ENCODE measurements around the gene MSI2. TPM values are rescaled to one million over a fixed set of nuclear protein-coding genes. Genes with fewer than 3 reads are reported as not detected.

MSI2 gene
- total and polyA plus RNA-seq, 2 donors (not counting 1 experiment from before 2014, with no cell fraction given): 16.1 to 196 TPM

- Mint-ChIP-seq H3K4me1 (peaks cover 32% of the 10 kb centered on the region), H3K27me3 (no peaks in the 10 kb centered on the region), H3K9me3 (ENCODE audit: insufficient read depth) (no peaks in the 10 kb centered on the region), H3K27ac (no peak overlapping the region), H3K4me3 (no peak overlapping the region)
- Histone ChIP-seq H3K79me2 (ENCODE audit: control insufficient read depth, insufficient read depth, low read length) (peaks cover 76% of the 10 kb centered on the region), H3K27me3 (replicated peaks in 1 of 4; ENCODE audit: control extremely low read depth in 1 of 4, control insufficient read depth in 3 of 4, insufficient read depth in 4 of 4, low read length in 3 of 4) (no peaks in the 10 kb centered on the region), H3K9ac (ENCODE audit: low read length) (no peak overlapping the region), H3K4me3 (ENCODE audit: control extremely low read depth in 1 of 5, extremely low read depth in 1 of 5, insufficient read depth in 1 of 5, low read depth in 2 of 5, low read length in 4 of 5) (no peak overlapping the region), H3K4me2 (replicated peaks; ENCODE audit: low read depth, low read length, poor library complexity, severe bottlenecking) (no peak overlapping the region), H3K36me3 (replicated peaks in 1 of 2; ENCODE audit: control extremely low read depth in 1 of 2, control insufficient read depth in 1 of 2, extremely low read depth in 1 of 2, insufficient read depth in 2 of 2, low read length in 1 of 2) (peaks cover 2 to 21% of the 10 kb centered on the region in 2 experiments), H3K4me1 (ENCODE audit: control insufficient read depth in 2 of 2, insufficient read depth in 2 of 2, low read length in 2 of 2) (peaks cover 16 to 22% of the 10 kb centered on the region in 2 donors), H3K9me3 (ENCODE audit: control extremely low read depth in 1 of 3, control insufficient read depth in 2 of 3, insufficient read depth in 1 of 3, low read length in 2 of 3) (no peaks in the 10 kb centered on the region), H3K27ac (ENCODE audit: low read length in 2 of 2) (no peak overlapping the region), H2AFZ (ENCODE audit: insufficient read depth, low read depth, low read length, poor library complexity, severe bottlenecking) (no peak overlapping the region), H4K20me1 (ENCODE audit: control insufficient read depth, insufficient read depth, low read length, poor library complexity, severe bottlenecking) (peaks cover 12% of the 10 kb centered on the region)
- no peak for DNase-seq
- intact Hi-C loops (cut with micrococcal nuclease): no loop called here
- ChIA-PET POLR2A (no interaction called here), CTCF (interaction anchor here (0.7 to 2.3 kb wide), 3 partner anchors 24 to 265 kb away, joined by 3 to 7 read pairs (median 4); no protein-coding TSS in a partner anchor)
- WGBS (ENCODE audit: insufficient coverage): 60% methylated on average over 21 of the region's 25 CpGs
- TF ChIP-seq CTCF (IDR thresholded peaks at IDR 0.05) (no peak), EZH2 (IDR thresholded peaks at IDR 0.05; ENCODE audit: borderline replicate concordance, insufficient read depth, low read depth, low read length, poor library complexity, severe bottlenecking) (no peak)
- no peak for ATAC-seq (ENCODE audit: low read depth)
Observed at GRCh38 chr17:57406131-57406980, 150.0 kb downstream of the MSI2 start.

- intact Hi-C loops (cut with micrococcal nuclease): no loop called here
- no peak overlapping the region for H3K27ac ChIP-seq (ENCODE audit: low read length in 2 of 2)
- DNase-seq (no peak), ATAC-seq (ENCODE audit: low read depth) (no peak)
- H3K4me1 ChIP-seq (ENCODE audit: control insufficient read depth in 2 of 2, insufficient read depth in 2 of 2, low read length in 2 of 2): peaks cover 16 to 22% of the 10 kb centered on the region in 2 donors
- CTCF ChIA-PET: no interaction called here
- H3K9ac ChIP-seq (ENCODE audit: low read length): no peak overlapping the region
- no peak overlapping the region for H3K4me2 ChIP-seq (replicated peaks; ENCODE audit: low read depth, low read length, poor library complexity, severe bottlenecking)
- H3K36me3 ChIP-seq (replicated peaks in 1 of 2; ENCODE audit: control extremely low read depth in 1 of 2, control insufficient read depth in 1 of 2, extremely low read depth in 1 of 2, insufficient read depth in 2 of 2, low read length in 1 of 2): peaks cover 2 to 17% of the 10 kb centered on the region in 2 experiments
- TF ChIP-seq CTCF (IDR thresholded peaks at IDR 0.05) (no peak), EZH2 (IDR thresholded peaks at IDR 0.05; ENCODE audit: borderline replicate concordance, insufficient read depth, low read depth, low read length, poor library complexity, severe bottlenecking) (no peak)
- no peak overlapping the region for H3K4me3 ChIP-seq (ENCODE audit: control extremely low read depth in 1 of 5, extremely low read depth in 1 of 5, insufficient read depth in 1 of 5, low read depth in 2 of 5, low read length in 4 of 5)
- no peak overlapping the region for H3K27ac Mint-ChIP-seq
- no peaks in the 10 kb centered on the region for H3K9me3 Mint-ChIP-seq (ENCODE audit: insufficient read depth)
- no peak overlapping the region for H3K4me3 Mint-ChIP-seq
- peaks cover 12% of the 10 kb centered on the region for H4K20me1 ChIP-seq (ENCODE audit: control insufficient read depth, insufficient read depth, low read length, poor library complexity, severe bottlenecking)
- H3K27me3 ChIP-seq (replicated peaks in 1 of 4; ENCODE audit: control extremely low read depth in 1 of 4, control insufficient read depth in 3 of 4, insufficient read depth in 4 of 4, low read length in 3 of 4): no peaks in the 10 kb centered on the region
- no peaks in the 10 kb centered on the region for H3K9me3 ChIP-seq (ENCODE audit: control extremely low read depth in 1 of 3, control insufficient read depth in 2 of 3, insufficient read depth in 1 of 3, low read length in 2 of 3)
- POLR2A ChIA-PET: no interaction called here
- H3K79me2 ChIP-seq (ENCODE audit: control insufficient read depth, insufficient read depth, low read length): peaks cover 72% of the 10 kb centered on the region
- H3K27me3 Mint-ChIP-seq: no peaks in the 10 kb centered on the region
- H2AFZ ChIP-seq (ENCODE audit: insufficient read depth, low read depth, low read length, poor library complexity, severe bottlenecking): no peak overlapping the region
- 66% methylated on average over 12 of the region's 12 CpGs for WGBS (ENCODE audit: insufficient coverage)
- peaks cover 32% of the 10 kb centered on the region for H3K4me1 Mint-ChIP-seq
Observed at GRCh38 chr17:57406981-57407286, 150.6 kb downstream of the MSI2 start.

Data from B cell (primary cell).